HepG2 (cell line): Measurements from ENCODE around the gene SHQ1. TPM values are rescaled to one million over a fixed set of nuclear protein-coding genes. Genes with fewer than 3 reads are reported as not detected.

Source experiments
- ZFP36L1 ChIP-seq: sonication (generic); formaldehyde crosslinking; IDR thresholded peaks from 2 replicates; pipeline ENCODE4 v1.8.0; 2022; ENCODE audit warnings: mild to moderate bottlenecking, missing genetic modification reagents, moderate library complexity
- ZMYM2 ChIP-seq: sonication (generic); formaldehyde crosslinking; IDR thresholded peaks from 2 replicates; pipeline ENCODE4 v1.8.0; 2022; ENCODE audit warnings: mild to moderate bottlenecking, missing genetic modification reagents
- ZNF761 ChIP-seq: sonication (generic); formaldehyde crosslinking; conservative IDR thresholded peaks from 2 replicates; pipeline ENCODE4 v1.4.0; 2020; ENCODE audit warnings: mild to moderate bottlenecking, missing genetic modification reagents
- polyA plus RNA-seq, 8 experiments: library from polyadenylated mRNA; depleted of rRNA in 3 of 8; stranded (reverse) in 7 of 8; unstranded in 1 of 8; fragments of >200 nt; fragmentation: Illumina TruSeq in 4 of 8; extraction: Trizol in 4 of 8; gene quantifications; 2 replicates each; pipeline versions ENCODE4 v1.2.1 to v1.2.3, GENCODE V29; 2011 to 2016; ENCODE audit warnings: low read depth in 4 of 8, missing spikeins in 1 of 8, mixed read lengths in 1 of 8; ENCODE audit not compliant: insufficient read depth in 1 of 8
- total RNA-seq, 5 experiments: library from RNA; depleted of rRNA; stranded (reverse); fragments of >200 nt; fragmentation: Illumina TruSeq; extraction: Trizol; gene quantifications; 2 replicates each; pipeline ENCODE4 v1.2.3, GENCODE V29; 2016; ENCODE audit warnings: low read depth in 1 of 5
- TF ChIP-seq, protein P1 (sequence below): sonication (generic); formaldehyde crosslinking; IDR thresholded peaks from 2 replicates; pipeline ENCODE4 v1.4.0; 2020; ENCODE audit warnings: missing genetic modification reagents
- TF ChIP-seq, protein P2 (sequence below): IDR thresholded peaks from 2 replicates; pipeline ENCODE4 v1.6.1; 2016; ENCODE audit warnings: missing genetic modification reagents, missing compliant biosample characterization
- TF ChIP-seq, protein P3 (sequence below): sonication (generic); formaldehyde crosslinking; IDR thresholded peaks from 2 replicates; pipeline ENCODE4 v1.4.0; 2020; ENCODE audit warnings: mild to moderate bottlenecking, missing genetic modification reagents
- TF ChIP-seq, protein P4 (sequence below): sonication (generic); formaldehyde crosslinking; IDR thresholded peaks from 2 replicates; pipeline ENCODE4 v1.4.0; 2020; ENCODE audit warnings: missing genetic modification reagents
- TF ChIP-seq, protein P5 (sequence below): sonication (generic); formaldehyde crosslinking; conservative IDR thresholded peaks from 2 replicates; pipeline ENCODE4 v1.8.0; 2022; ENCODE audit warnings: mild to moderate bottlenecking, moderate library complexity, missing genetic modification reagents

SHQ1 gene
- total and polyA plus RNA-seq, 2 of the 13 experiments (the other 11 are each of a cell fraction or from before 2014, with no cell fraction given): 5.5 to 20.3 TPM

DNA sequence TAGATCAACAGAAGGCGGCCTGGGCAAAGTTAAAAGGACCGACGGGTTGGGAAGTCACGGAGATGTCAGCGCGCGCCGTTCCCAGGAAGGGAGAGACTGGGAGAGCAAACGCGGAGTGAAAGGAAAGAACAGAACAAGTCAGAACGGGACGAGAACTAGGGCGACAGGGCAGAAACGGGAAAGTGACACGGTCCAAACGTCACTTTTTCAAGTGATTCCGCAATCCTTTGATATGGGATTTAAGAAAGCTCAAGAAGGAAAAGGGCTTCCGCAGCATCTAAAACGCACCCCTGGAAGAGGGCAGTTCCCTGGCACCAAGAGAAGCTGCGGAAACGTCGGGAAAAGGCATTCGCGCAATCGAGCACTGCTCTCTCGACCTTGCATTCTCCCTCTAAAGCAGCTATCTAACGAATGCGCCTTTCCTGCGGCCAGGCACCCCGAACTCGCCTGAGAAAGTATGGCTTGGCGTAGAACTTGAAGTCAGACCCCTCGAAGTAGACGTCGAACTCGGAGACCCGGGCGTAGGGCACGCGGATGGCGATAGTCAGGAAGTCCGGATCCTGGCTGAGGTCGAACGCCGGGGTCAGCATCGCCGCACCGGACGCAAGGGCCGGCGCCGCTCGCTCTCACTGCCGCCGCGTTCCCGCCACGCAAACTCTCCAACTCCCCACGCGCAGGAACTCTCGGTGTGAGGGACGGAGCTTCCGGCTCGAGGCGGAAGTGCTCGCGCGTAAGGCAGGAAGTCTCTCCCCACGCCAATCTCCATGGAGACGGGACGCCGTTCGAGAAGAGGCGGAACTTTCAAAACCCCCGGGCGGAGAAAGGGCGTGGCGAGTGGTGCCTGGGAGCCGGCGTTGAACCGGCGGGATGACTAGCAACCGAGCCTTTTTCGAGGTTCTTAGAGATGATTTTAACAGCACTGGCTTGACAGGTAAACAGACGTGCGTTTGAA, at the start of gene SHQ1 (continued):
- TF ChIP-seq, protein P1, sequence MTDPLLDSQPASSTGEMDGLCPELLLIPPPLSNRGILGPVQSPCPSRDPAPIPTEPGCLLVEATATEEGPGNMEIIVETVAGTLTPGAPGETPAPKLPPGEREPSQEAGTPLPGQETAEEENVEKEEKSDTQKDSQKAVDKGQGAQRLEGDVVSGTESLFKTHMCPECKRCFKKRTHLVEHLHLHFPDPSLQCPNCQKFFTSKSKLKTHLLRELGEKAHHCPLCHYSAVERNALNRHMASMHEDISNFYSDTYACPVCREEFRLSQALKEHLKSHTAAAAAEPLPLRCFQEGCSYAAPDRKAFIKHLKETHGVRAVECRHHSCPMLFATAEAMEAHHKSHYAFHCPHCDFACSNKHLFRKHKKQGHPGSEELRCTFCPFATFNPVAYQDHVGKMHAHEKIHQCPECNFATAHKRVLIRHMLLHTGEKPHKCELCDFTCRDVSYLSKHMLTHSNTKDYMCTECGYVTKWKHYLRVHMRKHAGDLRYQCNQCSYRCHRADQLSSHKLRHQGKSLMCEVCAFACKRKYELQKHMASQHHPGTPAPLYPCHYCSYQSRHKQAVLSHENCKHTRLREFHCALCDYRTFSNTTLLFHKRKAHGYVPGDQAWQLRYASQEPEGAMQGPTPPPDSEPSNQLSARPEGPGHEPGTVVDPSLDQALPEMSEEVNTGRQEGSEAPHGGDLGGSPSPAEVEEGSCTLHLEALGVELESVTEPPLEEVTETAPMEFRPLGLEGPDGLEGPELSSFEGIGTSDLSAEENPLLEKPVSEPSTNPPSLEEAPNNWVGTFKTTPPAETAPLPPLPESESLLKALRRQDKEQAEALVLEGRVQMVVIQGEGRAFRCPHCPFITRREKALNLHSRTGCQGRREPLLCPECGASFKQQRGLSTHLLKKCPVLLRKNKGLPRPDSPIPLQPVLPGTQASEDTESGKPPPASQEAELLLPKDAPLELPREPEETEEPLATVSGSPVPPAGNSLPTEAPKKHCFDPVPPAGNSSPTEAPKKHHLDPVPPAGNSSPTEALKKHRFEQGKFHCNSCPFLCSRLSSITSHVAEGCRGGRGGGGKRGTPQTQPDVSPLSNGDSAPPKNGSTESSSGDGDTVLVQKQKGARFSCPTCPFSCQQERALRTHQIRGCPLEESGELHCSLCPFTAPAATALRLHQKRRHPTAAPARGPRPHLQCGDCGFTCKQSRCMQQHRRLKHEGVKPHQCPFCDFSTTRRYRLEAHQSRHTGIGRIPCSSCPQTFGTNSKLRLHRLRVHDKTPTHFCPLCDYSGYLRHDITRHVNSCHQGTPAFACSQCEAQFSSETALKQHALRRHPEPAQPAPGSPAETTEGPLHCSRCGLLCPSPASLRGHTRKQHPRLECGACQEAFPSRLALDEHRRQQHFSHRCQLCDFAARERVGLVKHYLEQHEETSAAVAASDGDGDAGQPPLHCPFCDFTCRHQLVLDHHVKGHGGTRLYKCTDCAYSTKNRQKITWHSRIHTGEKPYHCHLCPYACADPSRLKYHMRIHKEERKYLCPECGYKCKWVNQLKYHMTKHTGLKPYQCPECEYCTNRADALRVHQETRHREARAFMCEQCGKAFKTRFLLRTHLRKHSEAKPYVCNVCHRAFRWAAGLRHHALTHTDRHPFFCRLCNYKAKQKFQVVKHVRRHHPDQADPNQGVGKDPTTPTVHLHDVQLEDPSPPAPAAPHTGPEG (CRISPR knock-in tag): 0 out of 2 replicates have a peak, but pooled peaks have one; percentile 56
- TF ChIP-seq ZFP36L1 (CRISPR knock-in tag) (no peak), ZMYM2 (CRISPR knock-in tag) (peak; percentile 89), ZNF761 (CRISPR knock-in tag) (peak; percentile 94)
- TF ChIP-seq, protein P2, sequence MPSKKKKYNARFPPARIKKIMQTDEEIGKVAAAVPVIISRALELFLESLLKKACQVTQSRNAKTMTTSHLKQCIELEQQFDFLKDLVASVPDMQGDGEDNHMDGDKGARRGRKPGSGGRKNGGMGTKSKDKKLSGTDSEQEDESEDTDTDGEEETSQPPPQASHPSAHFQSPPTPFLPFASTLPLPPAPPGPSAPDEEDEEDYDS (CRISPR knock-in tag): peak; percentile 9; the same call in 1 of the 2 replicates
- TF ChIP-seq, protein P3, sequence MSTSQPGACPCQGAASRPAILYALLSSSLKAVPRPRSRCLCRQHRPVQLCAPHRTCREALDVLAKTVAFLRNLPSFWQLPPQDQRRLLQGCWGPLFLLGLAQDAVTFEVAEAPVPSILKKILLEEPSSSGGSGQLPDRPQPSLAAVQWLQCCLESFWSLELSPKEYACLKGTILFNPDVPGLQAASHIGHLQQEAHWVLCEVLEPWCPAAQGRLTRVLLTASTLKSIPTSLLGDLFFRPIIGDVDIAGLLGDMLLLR (CRISPR knock-in tag): no peak
- TF ChIP-seq, protein P4, sequence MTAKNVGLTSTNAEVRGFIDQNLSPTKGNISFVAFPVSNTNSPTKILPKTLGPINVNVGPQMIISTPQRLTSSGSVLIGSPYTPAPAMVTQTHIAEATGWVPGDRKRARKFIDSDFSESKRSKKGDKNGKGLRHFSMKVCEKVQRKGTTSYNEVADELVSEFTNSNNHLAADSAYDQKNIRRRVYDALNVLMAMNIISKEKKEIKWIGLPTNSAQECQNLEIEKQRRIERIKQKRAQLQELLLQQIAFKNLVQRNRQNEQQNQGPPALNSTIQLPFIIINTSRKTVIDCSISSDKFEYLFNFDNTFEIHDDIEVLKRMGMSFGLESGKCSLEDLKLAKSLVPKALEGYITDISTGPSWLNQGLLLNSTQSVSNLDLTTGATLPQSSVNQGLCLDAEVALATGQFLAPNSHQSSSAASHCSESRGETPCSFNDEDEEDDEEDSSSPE (CRISPR knock-in tag): peak; percentile 98
- TF ChIP-seq, protein P5, sequence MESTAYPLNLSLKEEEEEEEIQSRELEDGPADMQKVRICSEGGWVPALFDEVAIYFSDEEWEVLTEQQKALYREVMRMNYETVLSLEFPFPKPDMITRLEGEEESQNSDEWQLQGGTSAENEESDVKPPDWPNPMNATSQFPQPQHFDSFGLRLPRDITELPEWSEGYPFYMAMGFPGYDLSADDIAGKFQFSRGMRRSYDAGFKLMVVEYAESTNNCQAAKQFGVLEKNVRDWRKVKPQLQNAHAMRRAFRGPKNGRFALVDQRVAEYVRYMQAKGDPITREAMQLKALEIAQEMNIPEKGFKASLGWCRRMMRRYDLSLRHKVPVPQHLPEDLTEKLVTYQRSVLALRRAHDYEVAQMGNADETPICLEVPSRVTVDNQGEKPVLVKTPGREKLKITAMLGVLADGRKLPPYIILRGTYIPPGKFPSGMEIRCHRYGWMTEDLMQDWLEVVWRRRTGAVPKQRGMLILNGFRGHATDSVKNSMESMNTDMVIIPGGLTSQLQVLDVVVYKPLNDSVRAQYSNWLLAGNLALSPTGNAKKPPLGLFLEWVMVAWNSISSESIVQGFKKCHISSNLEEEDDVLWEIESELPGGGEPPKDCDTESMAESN: peak; percentile 90
